Stimulated activated CD4-positive, alpha-beta T cell treated with anti-CD3 and anti-CD28 coated beads, Interleukin-1b, Interleukin-23, amount 100 ng/mL, for 24 hours (primary cell): ENCODE data around the gene ZBED4.

Source experiments
- DNase-seq, 4 experiments: peaks; one replicate each; pipeline ENCODE4 v3.0.0-alpha.2; 2020; ENCODE audit warnings: low read depth in 4 of 4, low spot score in 1 of 4

The ZBED4 gene

DNA sequence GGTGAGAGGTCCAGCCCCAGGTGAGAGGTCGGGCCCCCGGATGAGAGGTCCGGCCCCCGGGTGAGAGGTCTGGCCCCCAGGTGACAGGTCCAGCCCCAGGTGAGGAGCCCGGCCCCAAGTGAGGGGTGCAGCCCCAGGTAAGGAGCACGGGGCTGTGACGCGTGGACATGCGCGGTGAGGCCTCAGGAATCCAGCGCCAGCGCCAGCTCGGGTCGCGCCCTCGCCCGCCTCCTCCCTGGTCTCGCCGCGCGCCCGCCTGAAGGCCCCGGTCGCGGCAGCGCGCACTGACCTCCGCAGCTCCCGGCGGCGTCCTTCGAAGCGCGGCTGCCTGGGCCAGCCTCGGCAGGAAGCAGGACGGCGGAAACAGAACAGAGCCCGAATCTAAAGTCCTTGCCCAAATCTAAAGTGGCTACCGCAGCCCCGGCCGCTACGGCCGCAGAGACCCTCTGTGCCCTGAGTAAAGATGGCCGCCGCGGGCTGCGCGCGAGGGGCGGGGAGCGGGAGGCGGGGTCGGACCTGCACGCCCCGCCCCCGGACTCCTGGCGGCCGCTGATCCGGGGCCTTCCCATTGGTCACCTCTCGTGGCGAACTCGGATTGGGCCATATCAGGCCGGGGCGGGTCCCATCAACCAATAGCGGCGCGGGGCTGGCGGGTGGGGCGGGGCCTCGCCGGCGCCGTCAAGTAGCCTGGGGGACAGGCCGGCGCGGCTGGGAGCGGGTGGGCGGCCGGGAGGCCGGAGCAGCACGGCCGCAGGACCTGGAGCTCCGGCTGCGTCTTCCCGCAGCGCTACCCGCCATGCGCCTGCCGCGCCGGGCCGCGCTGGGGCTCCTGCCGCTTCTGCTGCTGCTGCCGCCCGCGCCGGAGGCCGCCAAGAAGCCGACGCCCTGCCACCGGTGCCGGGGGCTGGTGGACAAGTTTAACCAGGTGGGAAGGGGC is 64.6 kb downstream of the ZBED4 start, which contains the start of the genes ALG12 and CRELD2:
ALG12 (minus strand) TSS at position 465 of the 937 bp plus-strand sequence. CDS start 4,673 bp downstream, outside the sequence.
CRELD2 (plus strand) TSS at position 661 of the 937 bp plus-strand sequence; CDS start at position 797, 136 bp downstream.
- DNase-seq: peak; percentile 91 to 96 (median 93)

DNA sequence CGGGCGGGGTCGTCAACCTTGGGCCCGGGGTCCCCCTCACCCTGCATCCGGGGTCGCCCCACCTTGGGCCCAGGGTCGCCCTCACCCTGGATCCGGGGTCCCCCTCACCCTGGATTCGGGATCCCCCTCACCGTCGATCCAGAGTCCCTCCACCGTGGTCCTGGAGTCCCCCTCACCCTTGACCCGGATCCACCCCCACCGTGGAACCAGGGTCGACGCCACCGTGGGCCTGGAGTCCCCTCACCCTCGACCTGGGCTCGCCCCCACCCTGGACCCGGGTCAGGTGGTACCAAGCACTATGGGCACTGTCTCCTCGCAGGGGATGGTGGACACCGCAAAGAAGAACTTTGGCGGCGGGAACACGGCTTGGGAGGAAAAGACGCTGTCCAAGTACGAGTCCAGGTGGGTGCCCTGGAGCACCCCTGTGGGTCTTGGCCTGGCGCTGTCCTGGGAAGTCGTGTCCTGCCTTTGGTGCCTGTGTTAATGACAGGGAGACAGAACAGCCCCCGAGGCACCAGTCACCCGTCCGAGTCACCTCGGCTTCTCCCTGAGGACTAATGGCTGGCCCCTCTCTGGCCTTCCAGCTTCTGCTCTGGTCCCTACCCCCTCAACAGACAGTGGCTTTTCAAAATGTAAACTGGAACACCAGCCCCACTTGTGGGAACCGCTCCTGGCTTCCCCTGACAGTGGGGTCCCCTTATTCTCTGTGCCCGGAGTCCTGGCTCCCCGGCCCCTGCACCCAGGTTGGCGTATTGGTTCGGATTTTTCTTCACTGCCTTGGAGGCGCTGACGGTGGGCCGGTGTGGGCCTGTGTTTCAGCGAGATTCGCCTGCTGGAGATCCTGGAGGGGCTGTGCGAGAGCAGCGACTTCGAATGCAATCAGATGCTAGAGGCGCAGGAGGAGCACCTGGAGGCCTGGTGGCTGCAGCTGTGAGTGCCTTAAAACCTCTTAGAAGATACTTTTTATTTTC is 65.6 kb downstream of the ZBED4 start:
- no peak for DNase-seq

DNA sequence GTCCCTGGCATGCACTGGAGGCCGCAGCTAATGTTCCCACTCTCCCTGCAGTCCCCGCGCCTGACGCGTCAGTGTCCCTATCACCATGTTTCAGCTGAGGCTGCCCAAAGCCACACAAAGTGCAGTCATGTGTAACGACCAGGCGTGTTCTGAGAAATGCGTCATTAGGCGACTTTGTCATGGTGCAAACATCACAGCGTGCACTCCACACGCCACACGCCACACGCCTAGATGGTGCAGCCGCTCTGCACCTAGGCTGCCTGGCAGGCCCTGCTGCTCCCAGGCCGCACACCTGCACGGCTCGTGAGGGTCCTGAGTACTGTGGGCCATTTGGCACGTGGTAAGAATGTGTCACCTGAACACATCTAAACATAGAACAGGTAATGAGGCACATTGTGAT is 67.2 kb downstream of the ZBED4 start:
- no peak for DNase-seq

DNA sequence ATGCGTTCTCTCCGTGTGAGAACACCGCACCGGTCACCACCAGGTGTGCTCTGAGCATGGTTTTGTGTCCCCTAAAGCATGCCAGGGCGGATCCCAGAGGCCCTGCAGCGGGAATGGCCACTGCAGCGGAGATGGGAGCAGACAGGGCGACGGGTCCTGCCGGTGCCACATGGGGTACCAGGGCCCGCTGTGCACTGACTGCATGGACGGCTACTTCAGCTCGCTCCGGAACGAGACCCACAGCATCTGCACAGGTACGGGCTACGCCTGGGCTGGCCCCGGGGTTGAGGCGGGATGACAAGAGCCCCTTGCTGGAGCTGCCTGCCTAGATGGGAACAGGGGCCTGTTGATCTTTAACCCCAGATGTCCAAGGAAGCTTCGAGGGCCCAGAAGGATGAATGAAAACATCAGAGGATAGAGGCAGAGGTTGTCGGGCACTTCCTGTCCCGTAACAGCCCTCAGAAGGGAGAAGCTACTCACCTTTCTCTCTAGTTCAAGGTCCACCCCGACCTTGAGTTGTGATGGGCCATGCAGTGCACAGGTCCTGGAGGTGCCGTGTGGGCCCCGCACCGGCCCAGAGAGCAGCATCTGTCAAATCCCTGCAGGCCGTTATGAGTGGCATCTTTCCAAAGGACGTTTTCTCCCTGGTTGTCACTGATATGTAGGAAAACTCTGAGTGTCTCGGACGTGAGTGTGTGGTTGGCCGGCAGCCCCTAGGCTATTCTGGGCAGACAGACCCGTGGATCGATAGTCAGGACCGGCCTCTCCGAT is 68.0 kb downstream of the ZBED4 start:
- no peak for DNase-seq

DNA sequence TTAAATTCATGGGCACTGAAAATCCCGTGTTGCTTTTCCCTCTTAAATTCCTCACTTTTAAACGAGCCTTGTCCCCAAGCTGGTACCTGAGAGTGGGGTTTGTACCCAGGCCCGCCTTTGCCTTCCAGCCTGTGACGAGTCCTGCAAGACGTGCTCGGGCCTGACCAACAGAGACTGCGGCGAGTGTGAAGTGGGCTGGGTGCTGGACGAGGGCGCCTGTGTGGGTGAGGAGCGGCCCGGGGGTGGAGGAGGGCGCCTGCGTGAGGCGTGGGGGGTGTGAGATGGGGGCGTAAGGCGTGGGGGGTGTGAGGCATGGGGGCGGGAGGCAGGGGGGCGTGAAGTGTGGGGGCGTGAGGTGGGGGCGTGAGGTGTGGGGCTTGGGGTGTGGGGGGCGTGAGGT is 68.8 kb downstream of the ZBED4 start:
- DNase-seq: no peak

DNA sequence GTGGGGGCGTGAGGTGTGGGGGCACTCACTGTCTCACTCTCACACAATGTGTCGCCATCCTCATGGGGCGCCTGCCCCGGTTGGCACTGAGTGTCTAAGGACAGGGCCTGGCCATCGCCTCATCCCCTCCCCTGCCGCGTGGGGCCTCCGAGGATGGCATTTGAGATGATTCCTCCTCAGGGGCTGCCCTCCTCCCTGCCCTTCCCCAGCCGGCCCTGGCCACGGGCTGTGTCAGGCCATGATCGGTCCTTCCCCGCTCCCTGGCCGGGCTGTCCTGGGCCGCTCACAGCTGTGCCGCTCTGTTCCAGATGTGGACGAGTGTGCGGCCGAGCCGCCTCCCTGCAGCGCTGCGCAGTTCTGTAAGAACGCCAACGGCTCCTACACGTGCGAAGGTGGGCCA is 69.3 kb downstream of the ZBED4 start:
- no peak for DNase-seq

DNA sequence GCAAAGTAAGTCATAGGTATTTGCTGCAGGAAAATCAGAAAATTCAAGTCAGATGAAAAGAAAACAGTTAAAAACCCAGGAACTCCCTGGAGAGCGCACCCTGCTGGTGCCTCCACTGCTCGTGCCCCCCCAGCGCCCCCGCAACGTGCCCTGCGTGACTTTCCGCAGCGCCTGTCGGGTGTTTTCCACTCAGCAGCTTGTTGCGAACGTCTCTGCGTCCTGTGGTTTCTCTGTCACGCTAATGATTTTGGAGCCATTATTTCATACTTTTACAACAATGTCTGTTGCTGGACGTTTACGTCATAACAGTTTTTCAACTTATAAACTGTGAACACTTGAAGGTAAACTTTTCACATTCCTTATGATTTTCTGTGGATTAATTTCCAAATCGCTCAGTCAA is 69.8 kb downstream of the ZBED4 start:
- no peak for DNase-seq

DNA sequence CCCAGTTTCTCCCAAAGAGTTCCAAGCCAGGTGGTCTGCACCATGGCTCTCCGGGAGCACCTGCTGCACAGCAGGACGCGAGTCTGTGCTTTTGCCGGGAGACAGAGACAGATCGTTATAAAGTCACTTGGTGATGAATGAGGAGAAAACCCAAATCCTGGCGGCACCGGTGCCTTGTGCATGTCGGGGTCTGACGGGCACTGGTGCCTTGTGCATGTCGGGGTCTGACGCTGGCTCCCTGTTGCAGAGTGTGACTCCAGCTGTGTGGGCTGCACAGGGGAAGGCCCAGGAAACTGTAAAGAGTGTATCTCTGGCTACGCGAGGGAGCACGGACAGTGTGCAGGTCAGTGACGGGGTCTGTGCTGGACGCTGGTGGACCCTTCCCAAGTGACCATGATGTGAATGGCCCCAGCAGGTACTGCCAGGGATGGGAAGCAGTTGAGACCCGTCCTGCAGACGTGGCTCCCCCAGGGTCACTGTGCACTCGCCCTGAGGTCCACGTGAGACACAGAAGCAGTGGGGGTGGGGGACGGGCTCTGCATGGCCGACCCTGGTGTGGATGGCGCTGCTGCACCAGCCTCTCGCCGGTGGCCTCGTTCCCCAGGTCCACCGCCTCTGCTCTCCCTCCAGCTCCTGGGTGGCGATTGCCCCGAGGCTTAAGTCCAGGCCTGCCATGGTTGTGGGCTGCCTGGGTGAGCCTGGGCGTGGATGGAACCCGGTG is 70.6 kb downstream of the ZBED4 start:
- no peak for DNase-seq

DNA sequence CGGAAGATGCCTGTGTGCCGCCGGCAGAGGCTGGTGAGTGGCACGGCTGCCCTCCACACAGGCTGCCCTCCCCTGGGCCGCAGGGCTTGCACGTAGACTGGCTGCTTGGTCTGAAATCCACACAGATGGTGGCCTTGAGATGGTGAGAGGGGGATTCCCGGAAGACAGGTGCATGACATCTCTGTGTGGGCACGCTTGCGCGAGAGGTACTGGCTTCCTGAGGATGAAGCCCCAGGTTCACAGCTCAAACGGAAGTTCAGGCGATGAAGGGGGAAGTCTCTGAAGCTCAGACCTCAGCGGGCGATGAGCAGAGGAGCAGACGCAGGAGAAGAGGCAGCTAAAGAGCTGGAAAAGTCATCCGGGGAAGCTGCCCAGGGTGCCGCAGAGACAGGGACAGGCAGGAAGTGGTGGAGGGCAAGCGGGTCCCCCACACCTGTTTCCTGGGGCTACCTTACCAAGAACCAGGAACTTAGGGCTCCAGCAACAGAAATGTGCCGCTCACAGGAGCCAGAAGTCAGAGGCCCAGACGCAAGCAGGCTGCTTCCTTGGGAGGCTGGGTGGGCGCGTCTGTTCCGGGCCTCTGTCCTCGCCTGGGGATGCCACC is 72.0 kb downstream of the ZBED4 start:
- peak in 1 of 4 experiments; percentile 42 for DNase-seq

DNA sequence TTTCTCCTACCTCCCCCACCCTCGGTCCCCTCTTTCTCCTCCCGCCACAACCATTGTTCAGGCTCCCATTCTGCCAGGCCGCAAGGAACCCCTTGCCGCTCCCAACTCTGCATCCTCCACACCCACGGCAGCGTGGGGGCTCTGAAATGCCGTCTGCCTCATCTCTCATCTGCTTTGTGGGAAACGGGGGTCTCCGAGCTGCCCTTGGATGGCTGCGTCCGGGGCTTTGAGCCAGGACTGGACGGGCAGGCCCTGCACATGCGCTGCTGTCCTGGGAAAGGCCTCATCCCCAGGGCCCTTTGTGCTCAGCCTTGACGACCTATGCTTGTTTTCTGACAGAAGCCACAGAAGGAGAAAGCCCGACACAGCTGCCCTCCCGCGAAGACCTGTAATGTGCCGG is 73.3 kb downstream of the ZBED4 start:
- DNase-seq: no peak

DNA sequence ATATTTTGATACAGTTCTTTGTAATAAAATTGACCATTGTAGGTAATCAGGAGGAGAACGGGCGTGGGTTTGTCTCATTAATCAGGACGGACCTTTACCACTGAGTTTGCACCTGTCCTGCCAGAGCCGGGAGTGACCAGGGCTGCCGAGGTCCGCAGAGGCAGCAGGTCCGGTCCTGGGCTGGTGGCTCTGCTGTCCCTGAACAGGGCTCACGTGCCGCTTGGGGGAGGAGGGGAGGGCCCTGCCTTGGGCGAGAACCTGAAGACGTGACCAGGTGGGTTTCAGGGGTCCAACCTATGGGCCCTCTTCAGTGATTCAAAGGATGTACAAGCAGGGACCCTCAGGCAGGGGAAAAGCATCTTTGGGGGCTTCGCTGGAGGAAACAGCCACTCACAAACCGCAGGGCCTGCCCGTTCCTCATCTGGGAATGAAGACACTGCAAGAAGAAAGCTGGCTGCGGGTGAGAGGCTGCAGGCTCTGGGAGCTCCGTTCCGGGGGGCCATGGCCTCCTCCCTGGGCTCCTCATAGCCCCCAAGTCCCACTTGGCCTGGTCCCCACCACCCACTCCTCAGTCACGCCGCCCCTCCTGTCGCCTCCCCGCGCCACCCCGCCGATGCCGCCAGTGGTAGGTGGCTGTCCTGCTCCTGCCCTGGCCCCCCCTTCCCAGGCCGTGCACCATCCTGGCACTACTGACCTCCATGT is 74.0 kb downstream of the ZBED4 start:
- DNase-seq: no peak

DNA sequence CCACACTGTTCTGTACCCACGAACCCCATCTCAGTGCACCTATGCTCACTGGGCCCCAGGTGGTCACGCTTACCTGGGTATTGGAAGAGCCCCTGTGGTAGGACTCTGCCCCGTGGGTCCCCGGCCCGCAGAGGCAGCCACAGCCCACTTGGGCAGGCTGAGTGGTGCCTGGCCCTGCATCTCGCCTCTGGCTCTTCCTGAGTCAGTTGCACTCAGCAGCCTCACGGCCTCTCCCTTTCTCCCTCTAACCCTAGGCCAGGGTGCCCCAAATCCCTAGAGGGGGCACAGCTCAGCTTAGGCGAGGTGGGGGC is 74.5 kb downstream of the ZBED4 start:
- no peak for DNase-seq

DNA sequence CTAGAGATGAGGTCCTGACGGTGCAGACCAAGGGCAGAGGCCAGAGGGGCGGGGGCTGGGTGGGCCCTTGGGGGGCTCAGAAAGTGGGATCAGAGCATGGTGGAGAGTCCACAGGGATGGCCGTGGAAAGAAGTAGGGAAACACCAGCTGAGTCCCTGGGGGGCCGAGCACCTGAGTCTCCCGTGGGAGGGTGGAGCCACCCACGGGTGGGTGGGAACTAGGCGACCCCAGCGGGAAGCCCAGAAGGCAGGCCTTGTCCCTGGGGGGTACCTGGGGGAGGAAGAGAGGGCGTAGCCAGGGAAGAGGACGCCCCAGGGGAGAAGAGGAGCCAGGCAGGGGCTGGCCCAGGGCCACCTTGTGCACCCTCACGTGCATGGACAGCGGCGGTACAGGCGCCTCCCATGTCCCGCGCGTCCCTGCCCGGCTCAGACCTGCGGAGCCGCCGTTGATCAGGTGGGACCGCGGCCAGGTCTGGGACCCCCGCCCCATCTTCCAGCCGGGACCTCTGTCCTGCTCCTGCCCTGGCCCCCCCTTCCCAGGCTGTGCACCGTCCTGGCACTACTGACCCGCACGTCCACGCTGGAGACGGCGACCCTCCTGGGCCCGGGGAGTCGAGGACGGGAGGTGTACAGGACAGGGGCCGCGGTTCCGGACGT is 75.0 kb downstream of the ZBED4 start:
- DNase-seq: no peak

DNA sequence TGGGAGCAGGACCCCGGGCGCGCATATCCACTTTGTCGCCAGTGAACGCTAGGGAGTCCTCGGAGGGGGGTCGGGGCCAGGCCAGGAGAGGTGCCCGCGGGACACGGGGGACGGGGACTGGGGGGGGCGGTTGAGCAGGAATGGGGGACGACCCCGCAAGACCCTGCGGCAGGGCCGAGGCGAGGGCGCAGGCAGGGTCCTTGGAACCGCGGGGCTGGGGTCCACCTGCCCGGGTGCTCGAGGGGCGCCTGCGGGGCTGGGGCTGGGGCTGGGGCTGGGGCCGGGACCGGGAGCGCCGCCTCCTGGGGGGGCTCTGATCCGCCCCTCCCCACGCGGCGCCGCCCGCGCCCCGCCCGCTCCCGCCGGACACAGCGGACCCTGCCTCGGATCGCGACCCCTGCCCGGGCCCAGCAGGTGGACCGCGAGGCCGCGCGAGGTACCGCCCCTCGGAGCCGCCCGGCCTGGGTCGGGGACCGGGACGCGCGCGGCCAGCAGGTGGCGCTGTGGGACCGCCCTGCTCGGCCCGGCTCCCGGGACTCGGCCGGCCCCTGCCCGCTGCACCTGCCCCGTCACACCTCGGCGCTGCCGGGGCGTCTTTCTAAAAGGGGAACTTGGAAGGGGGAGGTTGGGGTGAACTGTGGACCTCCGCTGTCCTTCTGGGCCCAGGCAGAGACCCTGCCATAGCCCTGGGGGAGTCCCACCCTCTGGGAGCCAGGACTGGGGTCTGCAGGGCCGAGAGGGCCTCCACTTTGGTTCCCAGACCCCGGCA is 75.8 kb downstream of the ZBED4 start:
- DNase-seq: peak; percentile 60 to 72 (median 69)

DNA sequence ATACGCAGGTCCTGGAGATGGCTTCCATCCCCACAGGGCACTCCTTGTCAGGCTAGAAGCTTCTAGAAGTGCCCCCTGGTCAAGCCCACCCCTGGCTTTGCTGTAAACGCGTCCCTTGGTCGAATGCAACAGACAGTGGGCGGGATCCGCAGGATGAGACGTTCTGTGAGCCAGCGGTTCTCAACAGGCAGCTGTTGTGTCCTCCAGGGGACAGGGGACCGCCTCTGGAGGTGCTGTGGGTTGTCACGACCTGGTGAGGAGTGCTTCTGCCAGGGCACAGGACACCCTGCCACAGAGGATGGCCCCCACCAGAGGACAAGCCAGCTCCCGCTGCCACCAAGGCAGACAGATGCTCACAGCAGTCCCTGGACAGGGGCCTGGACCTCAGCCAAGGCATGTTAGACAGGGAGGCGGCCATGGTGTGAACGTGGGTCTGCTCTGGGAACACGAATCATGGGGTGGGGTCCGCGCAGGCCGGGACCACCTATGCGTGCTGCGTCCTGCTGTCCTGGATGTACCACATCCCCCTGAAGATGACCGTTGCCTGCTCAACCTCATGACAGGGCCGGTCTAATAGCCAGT is 76.4 kb downstream of the ZBED4 start:
- no peak for DNase-seq

DNA sequence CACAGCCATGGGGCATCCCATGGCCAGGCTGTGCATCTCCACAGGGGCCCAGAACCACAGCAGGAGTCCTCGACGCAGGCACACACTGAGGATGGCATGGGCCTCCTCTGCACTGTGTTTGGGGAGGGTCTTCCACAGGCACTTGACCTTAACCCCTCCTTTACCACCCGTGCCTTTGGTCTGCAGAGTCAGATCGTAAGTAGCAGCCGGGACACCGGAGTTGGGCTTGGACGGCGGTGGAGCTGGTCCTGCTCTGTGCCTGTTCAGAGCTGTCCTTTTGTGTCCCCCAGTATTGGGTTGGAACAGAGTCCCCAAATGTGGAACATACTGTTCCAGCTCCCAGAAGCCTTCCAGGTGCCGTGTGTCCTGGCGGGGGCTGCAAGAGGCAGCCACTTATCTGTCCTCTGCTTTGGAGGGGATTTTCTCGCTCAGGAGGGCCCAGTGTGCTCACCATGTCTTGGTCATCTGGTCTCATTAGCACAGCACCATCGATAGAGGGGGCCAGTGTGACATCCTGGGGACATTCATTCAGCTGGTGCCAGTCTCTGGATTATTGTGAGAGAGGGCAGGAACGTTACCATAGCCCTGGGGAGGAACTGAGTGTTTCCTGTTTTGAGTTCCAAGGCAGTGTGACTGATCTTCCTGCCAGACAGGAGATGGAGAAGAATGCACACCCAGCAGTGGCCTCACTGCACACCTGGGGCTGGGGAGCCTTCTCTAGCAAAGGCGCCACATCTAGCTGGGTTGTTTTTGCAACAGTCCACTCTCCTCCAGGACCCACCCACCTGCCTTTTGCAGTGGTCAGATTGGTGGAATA is 77.2 kb downstream of the ZBED4 start:
- DNase-seq: no peak
